GM18861 (cell line): ENCODE data around the gene DBNDD1.
A peak's percentile ranks its signal among the peaks of the same experiment; 100 is the strongest.

Experiments
- ATAC-seq: cut with Tn5 transposase; IDR thresholded peaks from one replicate; pipeline ENCODE4 v1.9.1; 2021; ENCODE audit not compliant: unreplicated experiment

DBNDD1 gene

GRCh38 chr16:90037276-90037675 lies 18.0 kb upstream of the DBNDD1 start:
- no peak for ATAC-seq

GRCh38 chr16:90035902-90036301 lies 16.6 kb upstream of the DBNDD1 start:
- ATAC-seq = no peak

- ATAC-seq = no peak
Measured at GRCh38 chr16:90034504-90034903, 15.2 kb upstream of the DBNDD1 start.

- ATAC-seq = no peak
Measured at GRCh38 chr16:90033387-90033786, 14.1 kb upstream of the DBNDD1 start.

GRCh38 chr16:90032674-90033331 lies 13.5 kb upstream of the DBNDD1 start:
- no peak for ATAC-seq

- no peak for ATAC-seq
Measured at GRCh38 chr16:90031931-90032673, 12.8 kb upstream of the DBNDD1 start.

- ATAC-seq = no peak
Measured at GRCh38 chr16:90031186-90031930, 12.1 kb upstream of the DBNDD1 start.

GRCh38 chr16:90028985-90029384 lies 9.7 kb upstream of the DBNDD1 start:
- ATAC-seq = no peak

GRCh38 chr16:90027611-90028010 lies 8.4 kb upstream of the DBNDD1 start:
- no peak for ATAC-seq

- no peak for ATAC-seq
Measured at GRCh38 chr16:90026135-90026534, 6.9 kb upstream of the DBNDD1 start.

- no peak for ATAC-seq
Measured at GRCh38 chr16:90023078-90023447, 3.8 kb upstream of the DBNDD1 start.

- peak; percentile 64 for ATAC-seq
Measured at GRCh38 chr16:90022209-90023077, 3.2 kb upstream of the DBNDD1 start.

GRCh38 chr16:90020838-90021382 lies 1.7 kb upstream of the DBNDD1 start:
- no peak for ATAC-seq

- no peak for ATAC-seq
Measured at GRCh38 chr16:90020260-90020837, 1.1 kb upstream of the DBNDD1 start.

GRCh38 chr16:90019543-90020259 lies 445 bp upstream of the DBNDD1 start:
- no peak for ATAC-seq

- no peak for ATAC-seq
Measured at GRCh38 chr16:90018297-90018651, 982 bp downstream of the DBNDD1 start.

GRCh38 chr16:90016339-90016950 lies 2.8 kb downstream of the DBNDD1 start:
- ATAC-seq = no peak

GRCh38 chr16:90015586-90016338 lies 3.5 kb downstream of the DBNDD1 start:
- ATAC-seq = no peak
